C4-2B (cell line): ENCODE measurements around the gene SPRN.

Source experiments
- CTCF ChIP-seq: fragments of 450-650 bp; conservative IDR thresholded peaks from 2 replicates; pipeline ENCODE4 v1.5.1; 2017; ENCODE audit warnings: mild to moderate bottlenecking
- ZFX ChIP-seq: fragments of 450-650 bp; IDR thresholded peaks from 2 replicates; pipeline ENCODE4 v1.6.1; 2017

- no peak for TF ChIP-seq CTCF
- TF ChIP-seq ZFX: no peak
These were observed 25.3 kb downstream of the SPRN start for GRCh38 chr10:133399123-133399601.
